Cerebellar cortex (tissue), 1 donor: Measurements from ENCODE around the gene HIPK3.
"Not testable (repeated sequence)": the region's sequence is repeated elsewhere in the genome, so short reads cannot be mapped to it uniquely, and the experiment has no call there.

Source experiments
- DNase-seq: peaks from one replicate; pipeline ENCODE4 v3.0.0-alpha.2; 2015; ENCODE audit warnings: low spot score

HIPK3 gene

GRCh38 chr11:33360642-33361041 lies 103.5 kb downstream of the HIPK3 start:
- DNase-seq, result no peak

GRCh38 chr11:33362051-33362910 lies 105.1 kb downstream of the HIPK3 start:
- DNase-seq, result peak; percentile 61

- no peak for DNase-seq
These were observed 109.7 kb downstream of the HIPK3 start for GRCh38 chr11:33366918-33367317.

- not testable (repeated sequence) for DNase-seq
These were observed 111.3 kb downstream of the HIPK3 start for GRCh38 chr11:33368475-33368874.

GRCh38 chr11:33368931-33369330 lies 111.8 kb downstream of the HIPK3 start:
- DNase-seq, result no peak

- DNase-seq, result no peak
These were observed 116.5 kb downstream of the HIPK3 start for GRCh38 chr11:33373636-33374035.

GRCh38 chr11:33375236-33375635 lies 118.1 kb downstream of the HIPK3 start:
- DNase-seq, result no peak

- no peak for DNase-seq
These were observed 118.6 kb downstream of the HIPK3 start, which contains the start of gene KIAA1549L for GRCh38 chr11:33375688-33376311. TSS of gene KIAA1549L (plus strand) at chr11:33376108.

GRCh38 chr11:33376331-33377310 lies 119.4 kb downstream of the HIPK3 start:
- DNase-seq, result no peak

- peak; percentile 52 for DNase-seq
These were observed 120.5 kb downstream of the HIPK3 start for GRCh38 chr11:33377412-33378370.

GRCh38 chr11:33379947-33380346 lies 122.8 kb downstream of the HIPK3 start:
- no peak for DNase-seq

- no peak for DNase-seq
These were observed 126.1 kb downstream of the HIPK3 start for GRCh38 chr11:33383075-33383919.

GRCh38 chr11:33383920-33384209 lies 126.7 kb downstream of the HIPK3 start:
- DNase-seq, result no peak

- no peak for DNase-seq
These were observed 127.0 kb downstream of the HIPK3 start for GRCh38 chr11:33384220-33384619.

- no peak for DNase-seq
These were observed 130.4 kb downstream of the HIPK3 start for GRCh38 chr11:33387581-33387980.

- DNase-seq, result no peak
These were observed 130.8 kb downstream of the HIPK3 start for GRCh38 chr11:33387996-33388395.

- DNase-seq, result no peak
These were observed 131.8 kb downstream of the HIPK3 start for GRCh38 chr11:33388793-33389525.

GRCh38 chr11:33389635-33390034 lies 132.5 kb downstream of the HIPK3 start:
- no peak for DNase-seq
